Lower leg skin (tissue), 4 donors: Measurements from ENCODE around the gene REXO4. TPM values are rescaled to one million over a fixed set of nuclear protein-coding genes. Genes with fewer than 3 reads are reported as not detected.
"Not testable (repeated sequence)": the region's sequence is repeated elsewhere in the genome, so short reads cannot be mapped to it uniquely, and the experiment has no call there.

Experiments
- DNase-seq, 2 donors: peaks; one replicate each; pipeline ENCODE4 v3.0.0-alpha.2; 2019; ENCODE audit warnings: low spot score in 2 of 2
- H3K4me3 ChIP-seq: fragments of 200-600 bp; sonication (generic); 2 replicates; pipeline ENCODE4 v1.5.1; 2017; ENCODE audit warnings: mild to moderate bottlenecking, low read depth; ENCODE audit not compliant: poor library complexity, severe bottlenecking
- POLR2A ChIP-seq, 2 donors: fragments of 450-650 bp; IDR thresholded peaks; one replicate each; pipeline ENCODE4 v1.6.1; 2016 to 2017; ENCODE audit warnings: antibody characterized with exemption in 2 of 2, mild to moderate bottlenecking in 1 of 2, moderate library complexity in 1 of 2
- WGBS, 2 donors: methylation state at CpG; one replicate each; pipeline ENCODE4 v1.1.5; 2018; 5-methylcytosine and 5-hydroxymethylcytosine counted together
- intact Hi-C: fragments of 100-400 bp; cut with DNase I; formaldehyde crosslinking; loops from one replicate; pipeline ENCODE4 v1.15.0; 2023; ENCODE audit warnings: low total_unique reads
- total RNA-seq, 4 donors: library from RNA; depleted of rRNA; stranded (reverse); fragments of >200 nt; gene quantifications; one replicate each; pipeline ENCODE4 v1.1.0, GENCODE V29; 2016
- TF ChIP-seq, protein P1 (sequence below), 3 donors: fragments of 450-650 bp; IDR thresholded peaks; one replicate each; pipeline ENCODE4 v1.5.1; 2016; ENCODE audit warnings: antibody characterized with exemption in 3 of 3, mild to moderate bottlenecking in 3 of 3, moderate library complexity in 2 of 3

REXO4 gene
- total RNA-seq, 4 donors from 2014 or later: 18.8 to 26.5 (median 24.6) TPM

GRCh38 chr9:133453651-133454050 is 35.8 kb upstream of the REXO4 start:
- no peak overlapping the region for H3K4me3 ChIP-seq
- intact Hi-C loops: no loop called here
- DNase-seq: no peak
- no peak for TF ChIP-seq POLR2A (IDR thresholded peaks at IDR 0.05)
- TF ChIP-seq, protein P1, sequence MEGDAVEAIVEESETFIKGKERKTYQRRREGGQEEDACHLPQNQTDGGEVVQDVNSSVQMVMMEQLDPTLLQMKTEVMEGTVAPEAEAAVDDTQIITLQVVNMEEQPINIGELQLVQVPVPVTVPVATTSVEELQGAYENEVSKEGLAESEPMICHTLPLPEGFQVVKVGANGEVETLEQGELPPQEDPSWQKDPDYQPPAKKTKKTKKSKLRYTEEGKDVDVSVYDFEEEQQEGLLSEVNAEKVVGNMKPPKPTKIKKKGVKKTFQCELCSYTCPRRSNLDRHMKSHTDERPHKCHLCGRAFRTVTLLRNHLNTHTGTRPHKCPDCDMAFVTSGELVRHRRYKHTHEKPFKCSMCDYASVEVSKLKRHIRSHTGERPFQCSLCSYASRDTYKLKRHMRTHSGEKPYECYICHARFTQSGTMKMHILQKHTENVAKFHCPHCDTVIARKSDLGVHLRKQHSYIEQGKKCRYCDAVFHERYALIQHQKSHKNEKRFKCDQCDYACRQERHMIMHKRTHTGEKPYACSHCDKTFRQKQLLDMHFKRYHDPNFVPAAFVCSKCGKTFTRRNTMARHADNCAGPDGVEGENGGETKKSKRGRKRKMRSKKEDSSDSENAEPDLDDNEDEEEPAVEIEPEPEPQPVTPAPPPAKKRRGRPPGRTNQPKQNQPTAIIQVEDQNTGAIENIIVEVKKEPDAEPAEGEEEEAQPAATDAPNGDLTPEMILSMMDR (IDR thresholded peaks at IDR 0.05): no peak
- 56 to 74% methylated on average over 11 of the region's 11 CpGs for WGBS, 2 donors

DNA sequence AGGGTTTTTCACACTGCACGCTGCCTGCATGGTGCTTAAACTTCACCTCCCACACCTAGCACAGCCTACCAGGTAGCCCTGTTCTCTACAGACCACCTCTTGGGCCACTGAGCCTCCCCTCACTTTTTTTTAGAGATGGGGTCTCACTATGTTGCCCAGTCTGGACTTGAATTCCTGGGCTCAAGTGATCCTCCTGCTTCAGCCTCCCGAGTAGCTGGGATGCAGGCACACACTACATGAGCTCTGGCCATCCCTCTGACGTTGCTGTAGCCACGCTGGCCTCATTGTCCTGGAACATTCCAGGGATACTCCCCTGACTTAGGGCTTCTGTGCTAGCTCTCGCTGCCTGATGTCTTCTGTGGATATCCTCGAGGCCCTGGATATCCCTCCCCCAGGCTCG is 34.8 kb upstream of the REXO4 start:
- intact Hi-C loops: no loop called here
- no peak for TF ChIP-seq POLR2A (IDR thresholded peaks at IDR 0.05)
- TF ChIP-seq, protein P1 (IDR thresholded peaks at IDR 0.05): no peak
- no peak for DNase-seq
- no peak overlapping the region for H3K4me3 ChIP-seq
- WGBS, 2 donors: 88 to 93% methylated on average over 7 of the region's 7 CpGs

GRCh38 chr9:133451865-133452264 is 34.1 kb upstream of the REXO4 start:
- H3K4me3 ChIP-seq, intact Hi-C loops, DNase-seq: not testable (repeated sequence)
- 87 to 92% methylated on average over 5 of the region's 5 CpGs for WGBS, 2 donors

- intact Hi-C loops: no loop called here
- DNase-seq: no peak
- TF ChIP-seq, protein P1 (IDR thresholded peaks at IDR 0.05): no peak
- no peak for TF ChIP-seq POLR2A (IDR thresholded peaks at IDR 0.05)
- WGBS, 2 donors: 72 to 82% methylated on average over 12 of the region's 12 CpGs
- H3K4me3 ChIP-seq: no peak overlapping the region
Observed at GRCh38 chr9:133449760-133450159, 31.9 kb upstream of the REXO4 start.

DNA sequence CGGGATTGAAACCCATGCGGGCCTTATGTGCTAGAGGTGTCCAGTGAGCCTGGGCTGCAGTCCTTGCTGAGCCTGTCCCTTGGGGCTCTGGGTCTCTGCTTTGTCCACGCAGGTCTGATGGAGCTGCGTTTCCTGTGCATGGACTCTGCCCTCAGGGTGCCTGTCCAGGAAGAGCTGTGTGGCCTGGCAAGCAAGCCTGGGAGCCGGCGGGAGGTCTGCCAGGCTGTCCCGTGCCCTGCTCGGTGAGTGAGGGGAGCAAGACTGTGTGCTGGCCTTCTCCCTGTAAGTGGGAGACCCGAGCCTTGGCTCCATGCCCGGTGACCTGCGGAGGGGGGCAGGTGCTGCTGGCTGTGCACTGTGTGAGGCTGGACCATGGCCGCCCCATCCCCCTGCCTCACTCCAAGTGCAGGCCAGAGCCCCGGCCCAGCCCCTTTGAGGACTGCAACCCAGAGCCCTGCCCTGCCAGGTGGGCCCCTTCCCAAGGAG is 30.7 kb upstream of the REXO4 start:
- intact Hi-C loops: no loop called here
- no peak overlapping the region for H3K4me3 ChIP-seq
- 72 to 84% methylated on average over 10 of the region's 13 CpGs for WGBS, 2 donors
- no peak for TF ChIP-seq POLR2A (IDR thresholded peaks at IDR 0.05)
- TF ChIP-seq, protein P1 (IDR thresholded peaks at IDR 0.05): no peak
- no peak for DNase-seq

DNA sequence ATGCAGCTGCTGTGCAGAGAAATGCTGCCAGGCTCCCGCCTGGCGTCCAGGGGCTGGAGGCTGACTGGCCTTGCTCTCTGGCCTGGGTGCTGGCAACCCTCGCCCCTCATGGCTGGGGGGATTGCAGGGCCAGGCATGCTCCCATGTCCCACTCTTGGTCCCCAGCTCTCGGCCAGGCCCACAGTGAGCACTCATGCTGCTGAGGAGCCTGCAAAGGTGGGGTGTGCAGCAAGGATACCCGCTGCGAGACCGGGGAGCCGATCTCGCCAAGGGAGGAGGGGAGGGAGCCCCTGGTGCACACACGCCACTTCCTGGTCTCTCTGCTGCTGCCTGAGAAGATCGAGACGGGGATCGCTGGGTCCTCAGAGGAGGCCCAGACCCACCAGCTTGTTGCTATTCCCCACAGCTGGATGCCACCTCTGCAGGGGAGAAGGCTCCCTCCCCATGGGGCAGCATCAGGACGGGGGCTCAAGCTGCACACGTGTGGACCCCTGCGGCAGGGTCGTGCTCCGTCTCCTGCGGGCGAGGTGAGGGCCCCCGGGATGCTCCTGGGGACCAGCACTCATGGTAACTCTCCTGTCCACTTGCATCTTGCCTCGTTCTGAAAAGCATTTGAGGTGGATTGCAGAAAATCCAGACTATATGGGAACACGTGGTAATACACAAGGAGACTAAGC is 27.6 kb upstream of the REXO4 start:
- TF ChIP-seq, protein P1 (IDR thresholded peaks at IDR 0.05): no peak
- TF ChIP-seq POLR2A (IDR thresholded peaks at IDR 0.05): no peak
- H3K4me3 ChIP-seq: no peak overlapping the region
- 74 to 83% methylated on average over 19 to 22 of the region's 23 CpGs for WGBS, 2 donors
- no peak for DNase-seq
- intact Hi-C loops: no loop called here
